Activated naive CD4-positive, alpha-beta T cell treated with anti-CD3 and anti-CD28 coated beads, Interleukin-2, amount 50 U/mL, for 72 hours (primary cell): ENCODE results near the gene MAPK11. TPM values are rescaled to one million over a fixed set of nuclear protein-coding genes. Genes with fewer than 3 reads are reported as not detected.

Experiments
- ATAC-seq, 2 donors: fragments of 150-1000 bp; cut with Tn5 transposase; 2 replicates each; pipeline ENCODE4 v1.10.0; 2021; ENCODE audit warnings: mild to moderate bottlenecking in 2 of 2, moderate library complexity in 2 of 2
- DNase-seq, 2 donors: peaks; one replicate each; pipeline ENCODE4 v3.0.0; 2021 to 2022; ENCODE audit warnings: low spot score in 2 of 2
- H3K27ac Mint-ChIP-seq, 2 donors: one replicate each; pipeline ENCODE4 v1.8.0; 2022; ENCODE audit warnings: mild to moderate bottlenecking in 2 of 2, mixed read lengths in 2 of 2
- H3K36me3 Mint-ChIP-seq, 2 donors: one replicate each; pipeline ENCODE4 v1.8.0; 2022; ENCODE audit warnings: mixed read lengths in 2 of 2
- H3K9me3 Mint-ChIP-seq, 2 donors: one replicate each; pipeline ENCODE4 v1.8.0; 2022; ENCODE audit warnings: mixed read lengths in 2 of 2
- total RNA-seq, 2 donors: library from RNA; stranded (reverse); gene quantifications; one replicate each; pipeline ENCODE4 v1.2.3, GENCODE V29; 2022

The MAPK11 gene
- total RNA-seq, 2 donors from 2014 or later: 15.6 to 25.7 TPM

- Mint-ChIP-seq H3K36me3 (no peaks in the 10 kb centered on the region), H3K27ac (no peak overlapping the region), H3K9me3 (no peaks in the 10 kb centered on the region)
- peak; percentile 44 to 66 for ATAC-seq
- DNase-seq: peak in 1 of 2 donors; percentile 50
These were observed 9.2 kb downstream of the MAPK11 start for GRCh38 chr22:50260801-50261614.

- DNase-seq: no peak
- no peak for ATAC-seq
- no peaks in the 10 kb centered on the region for H3K9me3 Mint-ChIP-seq
- H3K27ac Mint-ChIP-seq: no peak overlapping the region
- no peaks in the 10 kb centered on the region for H3K36me3 Mint-ChIP-seq
These were observed 9.8 kb downstream of the MAPK11 start for GRCh38 chr22:50260434-50260800.

GRCh38 chr22:50259302-50259701, 10.9 kb downstream of the MAPK11 start:
- ATAC-seq: no peak
- H3K27ac Mint-ChIP-seq: no peak overlapping the region
- H3K36me3 Mint-ChIP-seq: no peaks in the 10 kb centered on the region
- no peaks in the 10 kb centered on the region for H3K9me3 Mint-ChIP-seq
- DNase-seq: no peak

- H3K9me3 Mint-ChIP-seq: no peaks in the 10 kb centered on the region
- ATAC-seq (no peak), DNase-seq (no peak)
- H3K27ac Mint-ChIP-seq: no peak overlapping the region
- no peaks in the 10 kb centered on the region for H3K36me3 Mint-ChIP-seq
These were observed 11.6 kb downstream of the MAPK11 start for GRCh38 chr22:50258361-50259292.

- no peak for DNase-seq
- Mint-ChIP-seq H3K9me3 (no peaks in the 10 kb centered on the region), H3K27ac (no peak overlapping the region), H3K36me3 (no peaks in the 10 kb centered on the region)
- ATAC-seq: no peak
These were observed 12.5 kb downstream of the MAPK11 start for GRCh38 chr22:50257451-50258360.

- ATAC-seq (no peak), DNase-seq (no peak)
- H3K9me3 Mint-ChIP-seq: no peaks in the 10 kb centered on the region
- H3K36me3 Mint-ChIP-seq: no peaks in the 10 kb centered on the region
- no peak overlapping the region for H3K27ac Mint-ChIP-seq
These were observed 13.1 kb downstream of the MAPK11 start for GRCh38 chr22:50257041-50257440.

- no peak for ATAC-seq
These were observed 13.8 kb downstream of the MAPK11 start for GRCh38 chr22:50256258-50256862.

GRCh38 chr22:50255607-50256006, 14.6 kb downstream of the MAPK11 start:
- H3K9me3 Mint-ChIP-seq: no peaks in the 10 kb centered on the region
- no peaks in the 10 kb centered on the region for H3K36me3 Mint-ChIP-seq
- H3K27ac Mint-ChIP-seq: no peak overlapping the region
- ATAC-seq: no peak
- DNase-seq: no peak

More at GRCh38 chr22:50256258-50256862, 13.8 kb downstream of the MAPK11 start:
- H3K9me3 Mint-ChIP-seq: no peaks in the 10 kb centered on the region
- no peak for DNase-seq
- H3K27ac Mint-ChIP-seq: no peak overlapping the region
- H3K36me3 Mint-ChIP-seq: no peaks in the 10 kb centered on the region

GRCh38 chr22:50255099-50255498, 15.1 kb downstream of the MAPK11 start:
- Mint-ChIP-seq H3K27ac (no peak overlapping the region), H3K36me3 (no peaks in the 10 kb centered on the region)
- no peak for ATAC-seq

GRCh38 chr22:50253941-50254340, 16.2 kb downstream of the MAPK11 start:
- Mint-ChIP-seq H3K36me3 (no peaks in the 10 kb centered on the region), H3K27ac (no peak overlapping the region), H3K9me3 (no peaks in the 10 kb centered on the region)
- no peak for ATAC-seq
- DNase-seq: no peak

More at GRCh38 chr22:50255099-50255498, 15.1 kb downstream of the MAPK11 start:
- no peak for DNase-seq
- H3K9me3 Mint-ChIP-seq: no peaks in the 10 kb centered on the region

GRCh38 chr22:50253046-50253915, 16.9 kb downstream of the MAPK11 start:
- Mint-ChIP-seq H3K27ac (no peak overlapping the region), H3K36me3 (no peaks in the 10 kb centered on the region), H3K9me3 (no peaks in the 10 kb centered on the region)
- ATAC-seq: no peak
- DNase-seq: no peak

GRCh38 chr22:50252082-50253045, 17.8 kb downstream of the MAPK11 start:
- Mint-ChIP-seq H3K9me3 (no peaks in the 10 kb centered on the region), H3K36me3 (no peaks in the 10 kb centered on the region), H3K27ac (no peak overlapping the region)
- DNase-seq (peak in 1 of 2 donors; percentile 68), ATAC-seq (peak; percentile 58 to 63)

GRCh38 chr22:50251477-50252081, 18.6 kb downstream of the MAPK11 start:
- Mint-ChIP-seq H3K36me3 (no peaks in the 10 kb centered on the region), H3K27ac (no peak overlapping the region), H3K9me3 (no peaks in the 10 kb centered on the region)
- DNase-seq (no peak), ATAC-seq (no peak)
